IPS-18a (cell line): ENCODE measurements around the gene ARHGAP40.

ENCODE experiments used
- H3K27ac ChIP-seq: one replicate; pipeline ENCODE4 v1.5.1; 2013; ENCODE audit warnings: low read length
- H3K27me3 ChIP-seq: one replicate; pipeline ENCODE4 v1.6.1; 2013; ENCODE audit warnings: mild to moderate bottlenecking, low read length; ENCODE audit not compliant: control insufficient read depth, insufficient read depth
- H3K36me3 ChIP-seq: one replicate; pipeline ENCODE4 v1.6.1; 2013; ENCODE audit warnings: low read depth, low read length; ENCODE audit not compliant: control insufficient read depth
- H3K4me1 ChIP-seq: one replicate; pipeline ENCODE4 v1.6.1; 2013; ENCODE audit warnings: low read depth, low read length; ENCODE audit not compliant: control insufficient read depth
- H3K4me3 ChIP-seq: one replicate; pipeline ENCODE4 v1.5.1; 2013; ENCODE audit warnings: low read length
- H3K9ac ChIP-seq: one replicate; pipeline ENCODE4 v1.6.1; 2013; ENCODE audit warnings: mild to moderate bottlenecking, low read length, moderate library complexity
- H3K9me3 ChIP-seq: one replicate; pipeline ENCODE4 v1.6.1; 2013; ENCODE audit warnings: low read depth, low read length; ENCODE audit not compliant: control insufficient read depth

ARHGAP40 gene

GRCh38 chr20:38601216-38602184 lies at the start of gene ARHGAP40:
TSS of gene ARHGAP40 (plus strand) at chr20:38601809.
- H3K9me3 ChIP-seq, result no peaks in the 10 kb centered on the region
- no peak within 1 kb of the TSS for H3K27ac ChIP-seq
- peaks cover 18% of the 10 kb centered on the region for H3K27me3 ChIP-seq
- H3K9ac ChIP-seq, result peak within 1 kb of the TSS; percentile 33
- peaks cover 26% of the 10 kb centered on the region for H3K4me1 ChIP-seq
- peak within 1 kb of the TSS; percentile 77 for H3K4me3 ChIP-seq
- no peaks in the 10 kb centered on the region for H3K36me3 ChIP-seq

GRCh38 chr20:38554986-38555385 lies 46.6 kb upstream of the ARHGAP40 start:
- H3K4me1 ChIP-seq, result no peaks in the 10 kb centered on the region
- no peaks in the 10 kb centered on the region for H3K9me3 ChIP-seq
- H3K27ac ChIP-seq, result no peak overlapping the region
- no peak overlapping the region for H3K4me3 ChIP-seq
- no peak overlapping the region for H3K9ac ChIP-seq
- H3K27me3 ChIP-seq, result no peaks in the 10 kb centered on the region
- H3K36me3 ChIP-seq, result peaks cover 53% of the 10 kb centered on the region

- Histone ChIP-seq H3K4me3 (no peak overlapping the region), H3K36me3 (peaks cover 53% of the 10 kb centered on the region), H3K9me3 (no peaks in the 10 kb centered on the region), H3K4me1 (no peaks in the 10 kb centered on the region), H3K27me3 (no peaks in the 10 kb centered on the region), H3K9ac (no peak overlapping the region), H3K27ac (no peak overlapping the region)
These were observed 46.2 kb upstream of the ARHGAP40 start for GRCh38 chr20:38555395-38555794.

GRCh38 chr20:38557174-38557573 lies 44.4 kb upstream of the ARHGAP40 start:
- Histone ChIP-seq H3K27ac (no peak overlapping the region), H3K36me3 (peaks cover 38% of the 10 kb centered on the region)

GRCh38 chr20:38558596-38559360 lies 42.8 kb upstream of the ARHGAP40 start:
- Histone ChIP-seq H3K4me1 (no peaks in the 10 kb centered on the region), H3K9ac (no peak overlapping the region), H3K27me3 (no peaks in the 10 kb centered on the region), H3K9me3 (no peaks in the 10 kb centered on the region), H3K27ac (no peak overlapping the region), H3K36me3 (peaks cover 32% of the 10 kb centered on the region), H3K4me3 (no peak overlapping the region)

More at GRCh38 chr20:38557174-38557573, 44.4 kb upstream of the ARHGAP40 start:
- Histone ChIP-seq H3K4me3 (no peak overlapping the region), H3K27me3 (no peaks in the 10 kb centered on the region), H3K4me1 (no peaks in the 10 kb centered on the region), H3K9ac (no peak overlapping the region), H3K9me3 (no peaks in the 10 kb centered on the region)

- Histone ChIP-seq H3K27ac (no peak overlapping the region), H3K36me3 (peaks cover 24% of the 10 kb centered on the region), H3K4me1 (no peaks in the 10 kb centered on the region), H3K27me3 (no peaks in the 10 kb centered on the region), H3K9me3 (no peaks in the 10 kb centered on the region), H3K9ac (no peak overlapping the region), H3K4me3 (no peak overlapping the region)
These were observed 41.8 kb upstream of the ARHGAP40 start for GRCh38 chr20:38559764-38560163.

GRCh38 chr20:38563802-38564431 lies 37.7 kb upstream of the ARHGAP40 start:
- no peak overlapping the region for H3K27ac ChIP-seq
- no peaks in the 10 kb centered on the region for H3K27me3 ChIP-seq
- no peak overlapping the region for H3K4me3 ChIP-seq
- H3K36me3 ChIP-seq, result peaks cover 19% of the 10 kb centered on the region
- no peaks in the 10 kb centered on the region for H3K9me3 ChIP-seq
- no peak overlapping the region for H3K9ac ChIP-seq
- no peaks in the 10 kb centered on the region for H3K4me1 ChIP-seq

- Histone ChIP-seq H3K36me3 (peaks cover 24% of the 10 kb centered on the region), H3K9ac (no peak overlapping the region), H3K4me1 (no peaks in the 10 kb centered on the region), H3K27me3 (no peaks in the 10 kb centered on the region), H3K27ac (no peak overlapping the region), H3K9me3 (no peaks in the 10 kb centered on the region), H3K4me3 (no peak overlapping the region)
These were observed 36.9 kb upstream of the ARHGAP40 start for GRCh38 chr20:38564680-38565079.

- H3K4me3 ChIP-seq, result no peak overlapping the region
- H3K27me3 ChIP-seq, result no peaks in the 10 kb centered on the region
- no peak overlapping the region for H3K9ac ChIP-seq
- H3K36me3 ChIP-seq, result peaks cover 36% of the 10 kb centered on the region
- no peaks in the 10 kb centered on the region for H3K9me3 ChIP-seq
- H3K4me1 ChIP-seq, result no peaks in the 10 kb centered on the region
- H3K27ac ChIP-seq, result no peak overlapping the region
These were observed 35.5 kb upstream of the ARHGAP40 start for GRCh38 chr20:38566036-38566598.

GRCh38 chr20:38569747-38570525 lies 31.7 kb upstream of the ARHGAP40 start:
- Histone ChIP-seq H3K9me3 (no peaks in the 10 kb centered on the region), H3K27ac (no peak overlapping the region), H3K9ac (no peak overlapping the region), H3K27me3 (no peaks in the 10 kb centered on the region), H3K4me3 (no peak overlapping the region), H3K4me1 (no peaks in the 10 kb centered on the region), H3K36me3 (peaks cover 41% of the 10 kb centered on the region)
